Measurements from ENCODE around the gene SORL1-AS1.
"Not testable (repeated sequence)": the region's sequence is repeated elsewhere in the genome, so short reads cannot be mapped to it uniquely, and the experiment has no call there.

The SORL1-AS1 gene

DNA sequence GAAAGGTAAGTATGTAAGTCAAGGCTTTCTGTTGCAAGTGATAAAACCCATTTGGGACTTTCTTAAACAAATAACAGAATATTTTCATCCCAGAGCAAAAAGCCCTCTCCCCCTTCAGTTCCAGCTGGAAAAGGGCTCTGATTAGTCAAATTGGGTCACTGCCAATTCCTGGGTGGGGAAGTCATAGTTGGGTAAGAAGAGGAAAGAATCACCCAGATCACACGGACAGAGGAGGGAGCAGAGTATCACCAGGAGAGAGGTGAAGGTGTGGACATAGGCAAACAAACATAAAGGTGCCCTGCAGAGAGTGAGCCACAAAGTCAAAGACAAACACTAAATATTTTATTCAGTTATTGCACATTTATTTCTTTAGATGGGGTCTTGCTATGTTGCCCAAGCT, 36.9 kb downstream of the SORL1-AS1 start:
- H3K4me3 ChIP-seq (ENCODE audit: low read depth, low read length) = no peak overlapping the region
- TF ChIP-seq, protein P1, sequence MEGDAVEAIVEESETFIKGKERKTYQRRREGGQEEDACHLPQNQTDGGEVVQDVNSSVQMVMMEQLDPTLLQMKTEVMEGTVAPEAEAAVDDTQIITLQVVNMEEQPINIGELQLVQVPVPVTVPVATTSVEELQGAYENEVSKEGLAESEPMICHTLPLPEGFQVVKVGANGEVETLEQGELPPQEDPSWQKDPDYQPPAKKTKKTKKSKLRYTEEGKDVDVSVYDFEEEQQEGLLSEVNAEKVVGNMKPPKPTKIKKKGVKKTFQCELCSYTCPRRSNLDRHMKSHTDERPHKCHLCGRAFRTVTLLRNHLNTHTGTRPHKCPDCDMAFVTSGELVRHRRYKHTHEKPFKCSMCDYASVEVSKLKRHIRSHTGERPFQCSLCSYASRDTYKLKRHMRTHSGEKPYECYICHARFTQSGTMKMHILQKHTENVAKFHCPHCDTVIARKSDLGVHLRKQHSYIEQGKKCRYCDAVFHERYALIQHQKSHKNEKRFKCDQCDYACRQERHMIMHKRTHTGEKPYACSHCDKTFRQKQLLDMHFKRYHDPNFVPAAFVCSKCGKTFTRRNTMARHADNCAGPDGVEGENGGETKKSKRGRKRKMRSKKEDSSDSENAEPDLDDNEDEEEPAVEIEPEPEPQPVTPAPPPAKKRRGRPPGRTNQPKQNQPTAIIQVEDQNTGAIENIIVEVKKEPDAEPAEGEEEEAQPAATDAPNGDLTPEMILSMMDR (IDR thresholded peaks at IDR 0.05; ENCODE audit: insufficient read depth, low read depth, low read length) = no peak
- DNase-seq (ENCODE audit: low read depth) = peak; percentile 5

DNA sequence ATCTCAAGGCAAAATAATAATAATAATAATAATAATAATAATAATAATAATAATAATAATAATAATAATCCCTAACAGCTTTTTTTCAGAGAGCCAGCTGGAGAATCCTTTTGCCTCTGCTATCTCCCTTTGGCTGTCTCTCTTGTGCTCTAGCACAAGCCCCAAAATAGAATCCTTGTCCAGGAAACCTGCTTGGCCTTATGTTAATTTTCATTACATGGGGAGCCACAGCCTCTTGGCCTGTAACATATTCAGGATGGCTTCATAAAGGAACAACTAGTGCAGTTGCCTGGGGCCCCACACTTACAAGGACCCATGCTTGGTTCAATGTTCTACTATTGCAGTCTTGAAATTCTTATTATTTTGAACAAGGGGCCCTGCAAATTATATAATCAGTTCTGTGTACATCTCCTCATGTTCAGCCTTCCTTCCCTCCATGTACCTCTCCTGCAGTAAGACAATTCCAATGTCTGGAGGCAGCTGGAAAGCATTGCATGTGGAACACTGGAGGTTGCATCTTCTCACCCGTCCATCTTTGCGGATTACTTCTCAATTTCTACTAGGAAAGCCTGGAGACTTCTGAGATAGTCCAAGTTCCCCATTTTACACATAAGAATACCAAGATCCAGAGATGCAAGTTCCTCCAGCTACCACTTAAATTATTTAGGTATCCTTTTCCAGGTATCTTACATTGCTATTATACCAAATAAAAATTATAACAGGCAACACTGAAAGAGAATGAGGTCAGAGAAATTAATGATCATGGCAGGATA, 38.4 kb downstream of the SORL1-AS1 start:
- H3K4me3 ChIP-seq (ENCODE audit: low read depth, low read length) = no peak overlapping the region
- TF ChIP-seq, protein P1 (IDR thresholded peaks at IDR 0.05; ENCODE audit: insufficient read depth, low read depth, low read length) = no peak
- DNase-seq (ENCODE audit: low read depth) = no peak

DNA sequence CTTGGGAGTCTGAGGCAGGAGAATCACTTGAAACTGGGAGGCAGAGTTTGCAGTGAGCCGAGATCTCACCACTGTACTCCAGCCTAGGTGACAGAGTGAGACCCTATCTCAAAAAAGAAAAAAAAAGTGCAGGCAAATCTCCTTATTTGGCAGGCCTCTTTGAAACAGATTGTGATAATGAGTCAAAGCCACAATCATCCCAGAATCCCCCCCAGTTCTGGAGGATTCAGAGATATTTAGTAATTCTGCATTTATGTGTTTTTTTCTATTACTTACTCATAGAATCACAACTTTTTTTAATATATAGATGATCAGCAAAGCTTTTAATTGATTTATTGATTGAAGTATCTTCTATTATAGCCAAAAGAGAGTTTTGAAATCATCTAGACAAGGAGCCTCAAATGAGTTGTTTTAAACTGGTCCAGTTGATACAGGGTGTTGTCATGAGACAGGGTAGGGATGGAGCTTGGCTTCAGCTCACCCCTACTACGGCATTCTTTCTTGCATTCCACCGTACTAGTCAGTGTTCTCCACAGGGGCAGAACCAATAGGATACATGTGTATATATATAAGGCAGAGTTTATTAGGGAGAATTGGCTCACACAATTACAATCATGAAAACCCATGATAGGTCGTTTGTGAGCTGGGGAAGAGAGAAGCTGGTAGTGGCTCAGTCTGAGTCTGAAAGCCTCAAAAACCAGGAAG, 39.9 kb downstream of the SORL1-AS1 start:
- DNase-seq (ENCODE audit: low read depth) = no peak
- no peak overlapping the region for H3K4me3 ChIP-seq (ENCODE audit: low read depth, low read length)
- TF ChIP-seq, protein P1 (IDR thresholded peaks at IDR 0.05; ENCODE audit: insufficient read depth, low read depth, low read length) = no peak

DNA sequence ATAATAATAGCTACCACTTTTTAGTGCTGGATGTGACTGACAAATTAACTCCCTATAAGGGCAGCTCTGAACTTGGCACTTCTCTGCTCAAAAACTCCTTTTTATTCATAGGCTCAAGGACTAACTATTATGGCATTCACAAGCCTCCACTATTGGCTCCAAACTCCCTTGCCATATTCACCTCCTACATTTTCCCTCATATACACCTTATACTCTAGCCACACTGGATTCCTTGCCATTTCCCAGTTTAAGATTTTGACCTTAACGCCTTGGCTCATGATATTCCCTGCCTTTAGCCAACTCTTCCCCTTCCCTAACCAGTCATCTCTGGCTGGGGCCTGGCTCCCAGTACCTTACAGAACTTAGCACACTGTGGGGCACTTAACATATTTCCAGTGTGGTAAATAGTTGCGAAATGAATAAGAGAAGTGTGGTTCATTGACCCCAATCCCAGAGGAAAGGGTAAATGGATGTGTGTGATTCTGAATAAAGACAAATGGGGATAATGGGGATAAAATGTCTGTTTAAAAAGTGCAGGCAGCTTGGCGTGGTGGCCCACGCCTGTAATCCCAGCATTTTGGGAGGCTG, 40.7 kb downstream of the SORL1-AS1 start:
- no peak overlapping the region for H3K4me3 ChIP-seq (ENCODE audit: low read depth, low read length)
- TF ChIP-seq, protein P1 (IDR thresholded peaks at IDR 0.05; ENCODE audit: insufficient read depth, low read depth, low read length) = no peak
- no peak for DNase-seq (ENCODE audit: low read depth)

DNA sequence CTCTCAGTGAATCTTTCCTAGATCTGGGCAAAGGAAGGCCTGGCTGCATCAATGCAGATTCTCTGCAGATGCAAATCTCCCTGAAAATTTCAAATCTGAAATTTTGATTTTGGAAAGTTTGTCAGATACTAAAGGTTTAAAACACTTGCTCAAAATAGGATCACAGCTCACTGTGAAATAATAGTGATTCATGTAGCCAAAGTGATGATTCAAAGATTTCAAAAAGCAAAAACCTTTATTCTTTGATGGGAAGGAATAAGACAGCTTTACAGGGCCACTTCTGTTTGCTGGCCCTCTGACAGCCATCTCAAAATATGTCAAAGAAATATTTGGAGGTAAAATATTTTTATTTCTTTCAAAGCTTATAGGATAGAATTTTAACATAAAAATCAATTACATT, 41.4 kb downstream of the SORL1-AS1 start:
- not testable (repeated sequence) for H3K4me3 ChIP-seq (ENCODE audit: low read depth, low read length); DNase-seq (ENCODE audit: low read depth)

DNA sequence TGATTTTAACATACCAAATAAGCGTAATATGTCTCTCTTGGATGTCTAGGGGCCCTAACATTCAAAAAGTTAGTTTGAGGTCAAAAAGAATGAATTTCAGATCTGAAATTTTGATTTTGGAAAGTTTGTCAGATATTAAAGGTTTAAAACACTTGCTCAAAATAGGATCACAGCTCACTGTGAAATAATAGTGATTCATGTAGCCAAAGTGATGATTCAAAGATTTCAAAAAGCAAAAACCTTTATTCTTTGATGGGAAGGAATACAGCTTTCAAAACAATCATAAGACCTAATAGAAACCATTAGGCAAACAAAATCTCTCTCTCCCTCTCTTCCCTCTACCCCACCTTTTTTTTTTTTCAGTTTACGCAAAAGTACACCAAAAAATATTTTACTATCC, 42.7 kb downstream of the SORL1-AS1 start:
- not testable (repeated sequence) for H3K4me3 ChIP-seq (ENCODE audit: low read depth, low read length); DNase-seq (ENCODE audit: low read depth)

DNA sequence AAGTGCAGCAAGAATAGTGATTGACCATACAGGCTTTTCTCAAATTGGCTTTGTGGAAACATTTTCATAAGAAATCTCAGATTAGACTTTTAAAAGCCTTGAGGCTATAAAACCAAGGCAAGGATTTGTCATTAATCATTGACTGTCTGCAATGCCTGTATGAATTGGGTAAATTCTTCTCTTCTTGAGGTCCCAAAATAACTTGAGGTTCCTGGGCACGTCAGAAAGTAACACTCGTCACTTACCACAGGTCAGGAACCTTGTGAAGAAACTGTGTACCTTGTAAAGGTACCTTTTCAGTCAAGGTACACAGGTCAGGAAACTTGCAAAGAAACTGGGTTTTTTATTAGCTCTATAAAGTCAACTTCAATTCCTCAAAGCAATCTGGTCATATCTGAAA, 43.9 kb downstream of the SORL1-AS1 start:
- no peak overlapping the region for H3K4me3 ChIP-seq (ENCODE audit: low read depth, low read length)
- DNase-seq (ENCODE audit: low read depth) = no peak
- TF ChIP-seq, protein P1 (IDR thresholded peaks at IDR 0.05; ENCODE audit: insufficient read depth, low read depth, low read length) = no peak
